ENCODE results near the gene QRICH2.

GRCh38 chr17:76255801-76256429 is 52.2 kb downstream of the QRICH2 start:
- TF ChIP-seq CTCF (IDR thresholded peaks at IDR 0.05; ENCODE audit: borderline replicate concordance, extremely low read depth, low read length, poor library complexity, severe bottlenecking): no peak
- no peak for TF ChIP-seq EZH2 (IDR thresholded peaks at IDR 0.05; ENCODE audit: borderline replicate concordance, low read depth, low read length, severe bottlenecking)
